DND-41 (cell line): ENCODE data around the gene BABAM1.

ENCODE experiments used
- ATAC-seq: fragments of 200-7000 bp; cut with Tn5 transposase; 3 replicates; pipeline ENCODE4 v1.9.1; 2021; ENCODE audit warnings: low read depth; ENCODE audit not compliant: insufficient read depth
- DNase-seq: peaks from one replicate; pipeline ENCODE4 v3.0.0-alpha.2; 2020
- H2AFZ ChIP-seq: 2 replicates; pipeline ENCODE4 v1.6.0; 2012; ENCODE audit warnings: low read depth, low read length
- H3K27ac ChIP-seq: 2 replicates; pipeline ENCODE4 v1.5.1; 2012; ENCODE audit warnings: low read length, inconsistent platforms
- H3K27me3 ChIP-seq: fragments of 200-600 bp; sonication (generic); 2 replicates; pipeline ENCODE4 v1.6.0; 2012; ENCODE audit warnings: low read length, mild to moderate bottlenecking, inconsistent platforms; ENCODE audit not compliant: insufficient read depth, poor library complexity
- H3K36me3 ChIP-seq: 2 replicates; pipeline ENCODE4 v1.5.1; 2012; ENCODE audit warnings: low read length, inconsistent platforms; ENCODE audit not compliant: insufficient read depth
- H3K4me1 ChIP-seq: 2 replicates; pipeline ENCODE4 v1.5.1; 2012; ENCODE audit warnings: mild to moderate bottlenecking, low read length; ENCODE audit not compliant: insufficient read depth
- H3K4me2 ChIP-seq: 2 replicates; pipeline ENCODE4 v1.6.0; 2012; ENCODE audit warnings: mild to moderate bottlenecking, moderate library complexity, low read length, inconsistent platforms; ENCODE audit not compliant: insufficient read depth
- H3K4me3 ChIP-seq, 2 experiments: fragments of 200-600 bp in 1 of 2; shearing (Covaris generic) in 1 of 2; 2 replicates each; pipeline ENCODE4 v1.5.1; 2012 to 2016; ENCODE audit warnings: inconsistent platforms in 2 of 2, low read length in 2 of 2, mild to moderate bottlenecking in 2 of 2, low read depth in 1 of 2, moderate library complexity in 1 of 2
- H3K79me2 ChIP-seq: 2 replicates; pipeline ENCODE4 v1.6.0; 2012; ENCODE audit warnings: low read length, inconsistent platforms; ENCODE audit not compliant: insufficient read depth
- H3K9ac ChIP-seq: 2 replicates; pipeline ENCODE4 v1.6.0; 2012; ENCODE audit warnings: low read depth, mild to moderate bottlenecking, inconsistent platforms, low read length, moderate library complexity
- H3K9me3 ChIP-seq: 2 replicates; pipeline ENCODE4 v1.5.1; 2012; ENCODE audit warnings: low read length, moderate library complexity, mild to moderate bottlenecking, inconsistent platforms; ENCODE audit not compliant: insufficient read depth, severe bottlenecking
- H4K20me1 ChIP-seq: 2 replicates; pipeline ENCODE4 v1.6.0; 2012; ENCODE audit warnings: low read length; ENCODE audit not compliant: insufficient read depth
- CTCF ChIP-seq: IDR thresholded peaks from 2 replicates; pipeline ENCODE4 v1.5.1; 2012; ENCODE audit warnings: borderline replicate concordance, low read length, moderate library complexity, mild to moderate bottlenecking; ENCODE audit not compliant: poor library complexity, severe bottlenecking; ENCODE audit errors: extremely low read depth
- EZH2 ChIP-seq: IDR thresholded peaks from 3 replicates; pipeline ENCODE4 v1.6.1; 2012; ENCODE audit warnings: borderline replicate concordance, low read depth, mild to moderate bottlenecking, moderate library complexity, low read length, inconsistent platforms; ENCODE audit not compliant: severe bottlenecking

The BABAM1 gene

GRCh38 chr19:17326595-17326966, 59.3 kb downstream of the BABAM1 start:
- Histone ChIP-seq H3K27ac (no peak overlapping the region), H3K4me2 (no peak overlapping the region), H2AFZ (no peak overlapping the region), H3K9me3 (no peaks in the 10 kb centered on the region), H3K79me2 (no peaks in the 10 kb centered on the region), H3K4me1 (no peaks in the 10 kb centered on the region), H3K27me3 (no peaks in the 10 kb centered on the region), H3K9ac (no peak overlapping the region), H3K36me3 (peaks cover 18% of the 10 kb centered on the region), H4K20me1 (peaks cover 4% of the 10 kb centered on the region), H3K4me3 (no peak overlapping the region)
- TF ChIP-seq EZH2: no peak
- no peak for TF ChIP-seq CTCF
- ATAC-seq: no peak
- DNase-seq: no peak

GRCh38 chr19:17327068-17327653, 59.9 kb downstream of the BABAM1 start:
- Histone ChIP-seq H3K4me2 (no peak overlapping the region), H3K36me3 (peaks cover 12% of the 10 kb centered on the region), H3K79me2 (no peaks in the 10 kb centered on the region), H4K20me1 (peaks cover 4% of the 10 kb centered on the region; the same call in 1 of the 2 replicates), H3K4me1 (no peaks in the 10 kb centered on the region), H3K9me3 (no peaks in the 10 kb centered on the region), H2AFZ (no peak overlapping the region), H3K27me3 (no peaks in the 10 kb centered on the region), H3K27ac (no peak overlapping the region), H3K4me3 (no peak overlapping the region), H3K9ac (no peak overlapping the region)
- no peak for ATAC-seq
- TF ChIP-seq EZH2 (no peak), CTCF (no peak)
- no peak for DNase-seq

GRCh38 chr19:17327654-17328516, 60.6 kb downstream of the BABAM1 start:
- H3K4me2 ChIP-seq: no peak overlapping the region
- H2AFZ ChIP-seq: no peak overlapping the region
- H3K27me3 ChIP-seq: no peaks in the 10 kb centered on the region
- no peaks in the 10 kb centered on the region for H4K20me1 ChIP-seq
- no peak for DNase-seq
- H3K27ac ChIP-seq: no peak overlapping the region
- H3K9me3 ChIP-seq: no peaks in the 10 kb centered on the region
- peaks cover 4% of the 10 kb centered on the region for H3K4me1 ChIP-seq
- TF ChIP-seq EZH2 (no peak), CTCF (no peak)
- H3K4me3 ChIP-seq: no peak overlapping the region
- H3K9ac ChIP-seq: no peak overlapping the region
- H3K36me3 ChIP-seq: peaks cover 8% of the 10 kb centered on the region
- no peak for ATAC-seq
- no peaks in the 10 kb centered on the region for H3K79me2 ChIP-seq
